ENCODE results near the gene NIN.

Gene NIN

DNA sequence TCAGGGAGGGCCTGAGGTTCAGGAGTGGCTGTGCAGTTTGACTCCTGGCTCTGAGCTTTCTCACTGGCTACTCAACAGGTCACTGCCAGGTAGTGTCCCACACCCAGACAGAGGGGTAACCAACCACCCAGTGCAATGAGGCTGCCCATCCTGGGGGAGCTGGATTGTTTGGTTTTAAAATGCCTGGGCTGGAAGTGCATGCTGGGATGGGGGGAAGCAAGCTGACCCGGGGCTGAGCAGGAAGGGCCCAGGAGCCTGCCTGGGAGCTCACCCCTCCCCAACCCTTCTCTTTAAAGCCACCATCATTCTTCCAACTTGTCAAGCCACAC is 28.3 kb upstream of the NIN start:
- H3K27me3 ChIP-seq (ENCODE audit: control insufficient read depth, insufficient read depth, low read length): no peaks in the 10 kb centered on the region
- no peak overlapping the region for H3K9ac ChIP-seq (ENCODE audit: low read depth, low read length)
- H3K9me3 ChIP-seq (ENCODE audit: control insufficient read depth, insufficient read depth, low read length): no peaks in the 10 kb centered on the region
- H3K36me3 ChIP-seq (ENCODE audit: control insufficient read depth, insufficient read depth, low read length): no peaks in the 10 kb centered on the region
- peaks cover 9% of the 10 kb centered on the region for H3K4me1 ChIP-seq (ENCODE audit: control insufficient read depth, insufficient read depth, low read length)
- H3K4me3 ChIP-seq (ENCODE audit: low read depth, low read length): no peak overlapping the region

DNA sequence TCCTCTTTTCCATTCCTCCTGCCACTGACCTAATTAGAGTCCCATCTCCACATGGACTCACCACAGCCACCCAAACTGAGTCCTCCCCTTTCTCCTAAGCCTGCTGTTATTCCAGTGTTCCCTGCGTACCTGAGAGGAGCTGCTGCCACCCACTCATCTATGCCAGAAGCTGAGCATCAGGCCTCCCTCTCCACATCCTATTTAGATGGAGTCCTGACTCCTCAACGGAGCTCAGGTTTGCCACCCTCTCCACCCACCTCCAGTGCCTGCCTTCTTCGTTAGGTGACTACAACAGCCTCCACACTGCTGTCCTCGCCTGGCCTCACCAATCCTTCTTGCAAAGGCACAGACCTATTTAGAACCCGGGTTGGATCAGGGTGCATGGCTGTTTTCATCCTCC is 25.7 kb upstream of the NIN start:
- Histone ChIP-seq H3K9me3 (ENCODE audit: control insufficient read depth, insufficient read depth, low read length) (no peaks in the 10 kb centered on the region), H3K9ac (ENCODE audit: low read depth, low read length) (no peak overlapping the region), H3K27me3 (ENCODE audit: control insufficient read depth, insufficient read depth, low read length) (no peaks in the 10 kb centered on the region), H3K4me3 (ENCODE audit: low read depth, low read length) (no peak overlapping the region), H3K36me3 (ENCODE audit: control insufficient read depth, insufficient read depth, low read length) (no peaks in the 10 kb centered on the region), H3K4me1 (ENCODE audit: control insufficient read depth, insufficient read depth, low read length) (peaks cover 6% of the 10 kb centered on the region)

DNA sequence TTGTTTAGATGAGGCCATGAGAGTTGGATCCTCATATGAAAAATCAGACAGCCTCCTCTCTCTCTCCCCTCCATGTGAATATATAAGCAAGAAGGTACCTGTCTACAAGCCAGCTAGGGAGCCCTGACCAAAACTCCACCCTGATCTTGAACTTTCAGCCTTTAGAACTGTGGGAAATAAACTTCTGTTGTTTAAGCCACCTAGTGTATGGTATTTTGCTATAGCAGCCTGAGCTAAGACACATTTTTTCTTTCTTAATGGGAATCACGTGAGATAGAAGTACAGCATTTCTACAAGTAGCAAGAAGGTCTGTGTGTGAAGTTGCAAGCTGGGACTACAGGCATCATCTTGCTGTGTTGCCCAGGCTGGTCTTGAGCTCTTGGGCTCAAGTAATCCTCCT is 24.6 kb upstream of the NIN start:
- Histone ChIP-seq H3K4me1 (ENCODE audit: control insufficient read depth, insufficient read depth, low read length) (peaks cover 6% of the 10 kb centered on the region), H3K36me3 (ENCODE audit: control insufficient read depth, insufficient read depth, low read length) (no peaks in the 10 kb centered on the region), H3K9me3 (ENCODE audit: control insufficient read depth, insufficient read depth, low read length) (no peaks in the 10 kb centered on the region), H3K9ac (ENCODE audit: low read depth, low read length) (no peak overlapping the region), H3K4me3 (ENCODE audit: low read depth, low read length) (no peak overlapping the region), H3K27me3 (ENCODE audit: control insufficient read depth, insufficient read depth, low read length) (no peaks in the 10 kb centered on the region)

DNA sequence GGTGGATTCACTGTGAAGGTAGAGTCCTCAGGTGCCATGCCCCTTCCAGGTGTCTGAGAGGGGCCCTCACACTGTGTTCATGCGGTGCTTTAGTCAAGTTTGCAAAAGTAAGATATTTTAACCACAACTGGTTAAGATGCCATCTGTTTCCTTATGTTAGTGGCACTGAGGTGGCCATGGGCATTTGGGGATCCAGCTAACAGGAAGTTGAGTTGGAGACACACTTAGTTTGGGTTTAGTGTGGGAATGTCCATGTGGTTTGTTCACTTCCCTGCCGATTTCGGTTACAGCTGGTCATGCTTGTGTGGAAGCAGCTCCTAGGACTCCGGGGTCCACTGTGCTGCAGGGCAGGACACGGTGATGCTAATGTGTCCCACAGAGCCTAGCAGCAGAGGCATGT is 23.6 kb upstream of the NIN start:
- no peak overlapping the region for H3K9ac ChIP-seq (ENCODE audit: low read depth, low read length)

DNA sequence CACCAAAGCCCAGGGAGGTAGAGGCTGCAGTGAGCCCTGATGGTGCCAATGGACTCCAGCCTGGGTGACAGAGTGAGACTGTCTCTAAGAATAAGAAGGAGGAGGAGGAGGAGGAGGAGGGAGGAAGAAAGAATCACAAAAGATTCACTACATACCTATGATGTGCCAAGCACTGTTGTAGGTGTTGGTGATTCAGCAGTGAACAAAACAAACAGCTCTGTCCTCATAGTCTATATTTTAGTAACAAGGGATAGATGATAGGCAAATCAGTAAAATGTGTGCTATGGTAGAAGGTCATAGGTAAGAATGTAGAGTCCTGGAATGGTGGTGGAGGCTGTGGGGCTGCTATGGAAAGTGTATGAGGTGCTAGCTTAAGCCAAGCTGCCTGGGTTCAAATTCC is 22.9 kb upstream of the NIN start:
- H3K4me1 ChIP-seq (ENCODE audit: control insufficient read depth, insufficient read depth, low read length): no peaks in the 10 kb centered on the region
- no peaks in the 10 kb centered on the region for H3K36me3 ChIP-seq (ENCODE audit: control insufficient read depth, insufficient read depth, low read length)
- no peaks in the 10 kb centered on the region for H3K27me3 ChIP-seq (ENCODE audit: control insufficient read depth, insufficient read depth, low read length)
- no peaks in the 10 kb centered on the region for H3K9me3 ChIP-seq (ENCODE audit: control insufficient read depth, insufficient read depth, low read length)
- no peak overlapping the region for H3K9ac ChIP-seq (ENCODE audit: low read depth, low read length)
- H3K4me3 ChIP-seq (ENCODE audit: low read depth, low read length): no peak overlapping the region

More for the DNA sequence above, 23.6 kb upstream of the NIN start:
- no peaks in the 10 kb centered on the region for H3K4me1 ChIP-seq (ENCODE audit: control insufficient read depth, insufficient read depth, low read length)
- no peaks in the 10 kb centered on the region for H3K27me3 ChIP-seq (ENCODE audit: control insufficient read depth, insufficient read depth, low read length)
- no peaks in the 10 kb centered on the region for H3K36me3 ChIP-seq (ENCODE audit: control insufficient read depth, insufficient read depth, low read length)
- no peak overlapping the region for H3K4me3 ChIP-seq (ENCODE audit: low read depth, low read length)
- H3K9me3 ChIP-seq (ENCODE audit: control insufficient read depth, insufficient read depth, low read length): no peaks in the 10 kb centered on the region

DNA sequence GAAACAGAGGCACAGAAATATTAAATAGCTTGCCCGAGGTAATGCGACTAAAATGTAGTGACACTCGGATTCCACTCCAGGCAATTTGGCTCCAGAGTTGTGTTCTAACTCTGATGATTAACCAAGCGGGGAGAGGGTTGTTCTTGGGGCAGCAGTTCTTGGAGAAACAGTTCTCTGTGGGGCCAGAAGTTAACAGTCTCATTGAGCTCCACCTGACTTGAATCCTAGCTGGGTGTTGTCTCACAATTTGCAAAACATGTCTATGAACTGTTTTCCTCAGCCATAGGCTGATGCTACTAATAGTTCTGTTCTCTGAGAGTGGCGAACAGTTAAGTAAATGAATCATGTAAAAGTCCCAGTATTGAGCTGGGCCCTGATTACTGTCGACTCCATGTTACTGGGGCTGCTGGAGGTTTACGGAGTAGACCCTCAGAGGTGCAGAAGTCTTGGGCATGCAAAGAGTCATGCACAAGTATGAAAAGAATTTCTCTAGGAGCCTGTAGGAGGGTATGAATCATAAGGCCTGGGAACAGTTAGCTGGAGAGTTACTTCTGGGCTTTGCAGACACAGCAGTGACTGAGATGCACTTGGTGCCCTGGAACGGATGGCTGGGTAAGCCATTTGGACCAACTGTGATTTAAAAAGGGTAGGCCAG is 15.4 kb upstream of the NIN start:
- no peaks in the 10 kb centered on the region for H3K27me3 ChIP-seq (ENCODE audit: control insufficient read depth, insufficient read depth, low read length)
- H3K36me3 ChIP-seq (ENCODE audit: control insufficient read depth, insufficient read depth, low read length): no peaks in the 10 kb centered on the region
- no peaks in the 10 kb centered on the region for H3K9me3 ChIP-seq (ENCODE audit: control insufficient read depth, insufficient read depth, low read length)
- H3K9ac ChIP-seq (ENCODE audit: low read depth, low read length): no peak overlapping the region
- H3K4me1 ChIP-seq (ENCODE audit: control insufficient read depth, insufficient read depth, low read length): no peaks in the 10 kb centered on the region
- no peak overlapping the region for H3K4me3 ChIP-seq (ENCODE audit: low read depth, low read length)

DNA sequence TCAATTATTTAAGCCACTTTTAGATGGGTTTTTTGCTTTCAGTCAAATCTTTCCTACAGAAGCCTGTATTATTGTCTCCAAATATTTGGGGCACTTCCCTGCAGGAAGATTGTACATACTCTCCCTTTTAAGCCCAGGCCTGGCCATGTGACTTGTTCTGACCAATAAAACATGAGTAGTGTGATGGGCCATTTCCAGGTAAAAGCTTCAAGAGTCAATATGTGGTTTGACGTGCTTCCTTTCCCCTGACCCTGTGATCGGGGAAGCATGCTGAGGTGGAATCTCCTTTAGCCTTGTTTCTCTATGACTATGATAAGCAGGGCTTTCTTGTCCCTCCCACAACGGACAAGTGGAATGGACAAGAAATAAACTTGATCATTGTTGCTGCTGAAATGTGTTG is 14.2 kb upstream of the NIN start:
- Histone ChIP-seq H3K36me3 (ENCODE audit: control insufficient read depth, insufficient read depth, low read length) (no peaks in the 10 kb centered on the region), H3K9me3 (ENCODE audit: control insufficient read depth, insufficient read depth, low read length) (no peaks in the 10 kb centered on the region), H3K4me3 (ENCODE audit: low read depth, low read length) (no peak overlapping the region), H3K27me3 (ENCODE audit: control insufficient read depth, insufficient read depth, low read length) (peaks cover 1% of the 10 kb centered on the region), H3K9ac (ENCODE audit: low read depth, low read length) (no peak overlapping the region), H3K4me1 (ENCODE audit: control insufficient read depth, insufficient read depth, low read length) (no peaks in the 10 kb centered on the region)

DNA sequence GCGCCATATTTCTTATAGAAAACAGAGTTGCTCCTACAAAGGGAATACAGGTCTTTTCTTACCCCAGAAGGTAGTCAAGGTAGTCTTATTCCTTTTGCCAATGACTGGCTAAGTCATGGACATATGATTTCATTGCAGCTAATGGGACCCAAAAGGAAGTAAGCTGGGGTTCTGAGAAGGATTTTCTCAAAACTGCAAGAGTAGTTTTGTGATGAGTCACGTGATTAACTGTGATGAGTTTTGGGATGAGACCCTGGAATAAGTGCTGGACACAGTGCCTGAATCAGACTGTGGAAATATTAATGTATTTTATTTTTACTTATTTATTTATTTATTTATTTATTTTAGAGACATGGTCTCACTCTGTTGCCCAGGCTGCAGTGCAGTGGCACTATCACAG is 13.4 kb upstream of the NIN start:
- Histone ChIP-seq H3K4me3 (ENCODE audit: low read depth, low read length) (no peak overlapping the region), H3K9me3 (ENCODE audit: control insufficient read depth, insufficient read depth, low read length) (no peaks in the 10 kb centered on the region), H3K36me3 (ENCODE audit: control insufficient read depth, insufficient read depth, low read length) (no peaks in the 10 kb centered on the region), H3K27me3 (ENCODE audit: control insufficient read depth, insufficient read depth, low read length) (peaks cover 3% of the 10 kb centered on the region), H3K9ac (ENCODE audit: low read depth, low read length) (no peak overlapping the region), H3K4me1 (ENCODE audit: control insufficient read depth, insufficient read depth, low read length) (no peaks in the 10 kb centered on the region)

DNA sequence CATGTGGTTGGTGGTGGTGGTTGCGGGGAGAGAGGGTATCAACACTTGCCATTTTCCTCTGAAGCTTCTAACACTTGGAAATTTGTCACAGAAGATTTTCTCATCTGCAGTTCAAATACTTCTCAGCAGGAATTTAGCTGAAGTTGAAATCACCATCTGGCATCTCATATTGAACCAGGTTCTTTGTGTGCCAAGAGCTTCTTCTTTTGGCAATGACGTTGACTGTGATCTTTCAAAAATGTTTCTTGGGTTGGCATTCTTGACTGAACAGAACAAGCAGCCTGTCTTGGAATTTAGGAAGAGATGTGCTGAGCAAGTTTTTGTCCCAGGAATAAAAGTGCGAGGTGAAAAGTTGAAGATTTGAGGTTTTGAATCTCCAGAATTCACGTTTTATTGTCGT is 8.7 kb upstream of the NIN start:
- H3K9me3 ChIP-seq (ENCODE audit: control insufficient read depth, insufficient read depth, low read length): no peaks in the 10 kb centered on the region
- no peaks in the 10 kb centered on the region for H3K36me3 ChIP-seq (ENCODE audit: control insufficient read depth, insufficient read depth, low read length)
- no peak overlapping the region for H3K4me3 ChIP-seq (ENCODE audit: low read depth, low read length)
- H3K4me1 ChIP-seq (ENCODE audit: control insufficient read depth, insufficient read depth, low read length): no peaks in the 10 kb centered on the region
- no peak overlapping the region for H3K9ac ChIP-seq (ENCODE audit: low read depth, low read length)
- H3K27me3 ChIP-seq (ENCODE audit: control insufficient read depth, insufficient read depth, low read length): peaks cover 16% of the 10 kb centered on the region

DNA sequence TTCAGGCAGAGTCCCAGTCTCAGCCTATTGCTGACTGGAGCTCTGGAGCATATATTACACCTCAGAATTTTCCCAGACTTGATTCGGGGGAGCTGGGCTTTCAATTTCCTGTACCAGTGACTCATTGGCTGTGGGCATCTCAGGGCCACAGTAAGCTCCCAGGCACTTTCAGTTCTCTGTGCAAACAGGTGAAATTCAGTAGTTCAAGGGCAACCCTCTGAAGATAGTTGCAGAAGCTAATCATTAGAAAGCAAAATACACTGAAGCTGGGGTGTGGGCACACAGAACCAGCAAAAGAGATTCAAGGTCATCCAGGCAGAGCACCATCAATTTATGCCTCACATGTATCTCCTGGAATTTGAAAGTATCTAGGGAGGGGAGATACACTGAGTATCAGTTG is 8.1 kb upstream of the NIN start:
- Histone ChIP-seq H3K4me3 (ENCODE audit: low read depth, low read length) (no peak overlapping the region), H3K27me3 (ENCODE audit: control insufficient read depth, insufficient read depth, low read length) (peaks cover 22% of the 10 kb centered on the region), H3K9me3 (ENCODE audit: control insufficient read depth, insufficient read depth, low read length) (no peaks in the 10 kb centered on the region), H3K9ac (ENCODE audit: low read depth, low read length) (no peak overlapping the region), H3K36me3 (ENCODE audit: control insufficient read depth, insufficient read depth, low read length) (no peaks in the 10 kb centered on the region), H3K4me1 (ENCODE audit: control insufficient read depth, insufficient read depth, low read length) (no peaks in the 10 kb centered on the region)

DNA sequence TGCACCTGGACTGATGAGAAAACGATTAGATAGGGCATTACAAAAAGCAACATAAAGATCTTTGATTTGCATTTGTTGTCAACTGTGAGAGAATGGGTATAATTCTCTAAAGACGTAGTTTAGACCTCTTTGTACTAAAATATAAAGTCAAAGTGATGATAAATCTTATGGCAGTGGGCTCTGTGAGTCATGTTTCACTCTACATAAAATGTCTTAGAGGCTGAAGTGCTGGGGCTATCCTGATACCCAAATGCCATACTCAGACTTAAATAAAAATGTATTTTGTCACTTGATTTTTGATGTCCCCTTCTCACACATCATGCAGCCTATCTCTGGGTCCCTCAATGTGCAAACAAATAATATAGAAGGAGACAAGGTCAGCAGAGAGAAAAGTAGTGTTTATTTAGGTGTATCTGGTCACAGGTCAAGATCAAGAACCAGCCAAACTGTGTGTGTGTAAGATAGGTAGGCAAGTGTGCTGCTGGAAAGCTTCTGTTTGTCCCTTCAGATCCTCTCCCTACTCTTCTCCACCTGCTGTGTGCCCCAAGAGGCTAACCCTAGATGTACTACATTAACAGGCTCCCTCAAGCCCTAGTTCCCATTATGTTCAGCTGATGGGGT is 7.0 kb upstream of the NIN start:
- no peaks in the 10 kb centered on the region for H3K4me1 ChIP-seq (ENCODE audit: control insufficient read depth, insufficient read depth, low read length)
- no peaks in the 10 kb centered on the region for H3K36me3 ChIP-seq (ENCODE audit: control insufficient read depth, insufficient read depth, low read length)
- H3K9ac ChIP-seq (ENCODE audit: low read depth, low read length): no peak overlapping the region
- H3K4me3 ChIP-seq (ENCODE audit: low read depth, low read length): no peak overlapping the region
- no peaks in the 10 kb centered on the region for H3K9me3 ChIP-seq (ENCODE audit: control insufficient read depth, insufficient read depth, low read length)
- peaks cover 33% of the 10 kb centered on the region for H3K27me3 ChIP-seq (ENCODE audit: control insufficient read depth, insufficient read depth, low read length)

DNA sequence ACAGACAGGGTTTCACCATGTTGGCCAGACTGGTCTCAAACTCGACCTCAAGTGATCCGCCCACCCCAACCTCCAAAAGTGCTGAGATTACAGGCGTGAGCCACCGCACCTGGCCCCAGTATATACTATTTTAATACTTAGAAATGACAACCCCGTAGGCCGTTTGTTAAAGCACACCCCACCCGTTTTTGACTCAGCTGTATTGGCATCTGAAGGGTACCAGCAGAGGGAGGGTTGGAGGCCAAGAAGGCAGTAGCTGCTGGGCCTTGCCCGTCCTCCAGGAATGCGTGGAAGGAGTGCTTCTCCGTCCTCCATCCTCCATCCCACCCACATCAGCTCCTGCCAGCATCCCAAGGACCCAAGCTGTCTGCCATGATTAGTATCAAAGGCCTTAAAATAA is 6.3 kb upstream of the NIN start:
- H3K9me3 ChIP-seq (ENCODE audit: control insufficient read depth, insufficient read depth, low read length): no peaks in the 10 kb centered on the region
- peaks cover under 1% of the 10 kb centered on the region for H3K4me1 ChIP-seq (ENCODE audit: control insufficient read depth, insufficient read depth, low read length)
- H3K27me3 ChIP-seq (ENCODE audit: control insufficient read depth, insufficient read depth, low read length): peaks cover 40% of the 10 kb centered on the region
- no peak overlapping the region for H3K9ac ChIP-seq (ENCODE audit: low read depth, low read length)
- no peaks in the 10 kb centered on the region for H3K36me3 ChIP-seq (ENCODE audit: control insufficient read depth, insufficient read depth, low read length)
- H3K4me3 ChIP-seq (ENCODE audit: low read depth, low read length): no peak overlapping the region

Measured in iPS-15b (cell line).